GM10847 (cell line): ENCODE results near the gene ANKRD40.

ENCODE experiments used
- POLR2A ChIP-seq: IDR thresholded peaks from 2 replicates; pipeline ENCODE4 v1.6.1; 2011; ENCODE audit not compliant: insufficient read length; ENCODE audit errors: extremely low read depth

Gene ANKRD40

GRCh38 chr17:50656509-50656908 is 51.2 kb downstream of the ANKRD40 start:
- TF ChIP-seq POLR2A: no peak

- TF ChIP-seq POLR2A: no peak
Measured at GRCh38 chr17:50653738-50654137, 54.0 kb downstream of the ANKRD40 start.

GRCh38 chr17:50651661-50652060 is 56.1 kb downstream of the ANKRD40 start:
- TF ChIP-seq POLR2A: no peak

GRCh38 chr17:50649042-50649908 is 58.4 kb downstream of the ANKRD40 start:
- no peak for TF ChIP-seq POLR2A

- TF ChIP-seq POLR2A: no peak
Measured at GRCh38 chr17:50647187-50647586, 60.5 kb downstream of the ANKRD40 start.

- no peak for TF ChIP-seq POLR2A
Measured at GRCh38 chr17:50645748-50646682, 61.7 kb downstream of the ANKRD40 start.
